GM18519 (cell line): ENCODE data around the gene KIAA1671.

Experiments used
- ATAC-seq: cut with Tn5 transposase; IDR thresholded peaks from one replicate; pipeline ENCODE4 v1.9.1; 2021; ENCODE audit warnings: mild to moderate bottlenecking, moderate library complexity; ENCODE audit not compliant: unreplicated experiment, low FRiP score

KIAA1671 gene

GRCh38 chr22:25083807-25084200, 131.3 kb downstream of the KIAA1671 start:
- no peak for ATAC-seq

GRCh38 chr22:25084405-25085107, 132.0 kb downstream of the KIAA1671 start:
- no peak for ATAC-seq

- no peak for ATAC-seq
These were observed 132.6 kb downstream of the KIAA1671 start for GRCh38 chr22:25085156-25085555.

GRCh38 chr22:25085930-25086901, 133.7 kb downstream of the KIAA1671 start:
- no peak for ATAC-seq

GRCh38 chr22:25086902-25087282, 134.4 kb downstream of the KIAA1671 start:
- no peak for ATAC-seq

GRCh38 chr22:25090225-25090890, 137.8 kb downstream of the KIAA1671 start:
- ATAC-seq = no peak

GRCh38 chr22:25091458-25091857, 138.9 kb downstream of the KIAA1671 start:
- no peak for ATAC-seq

GRCh38 chr22:25092119-25092518, 139.6 kb downstream of the KIAA1671 start:
- ATAC-seq = no peak

- ATAC-seq = no peak
These were observed 142.1 kb downstream of the KIAA1671 start for GRCh38 chr22:25094579-25094978.

GRCh38 chr22:25095869-25096268, 143.4 kb downstream of the KIAA1671 start:
- ATAC-seq = no peak

- no peak for ATAC-seq
These were observed 144.3 kb downstream of the KIAA1671 start for GRCh38 chr22:25096638-25097405.

GRCh38 chr22:25098445-25099081, 146.0 kb downstream of the KIAA1671 start:
- ATAC-seq = no peak

GRCh38 chr22:25099202-25099601, 146.7 kb downstream of the KIAA1671 start:
- ATAC-seq = no peak

- no peak for ATAC-seq
These were observed 147.9 kb downstream of the KIAA1671 start for GRCh38 chr22:25100402-25100801.

GRCh38 chr22:25100948-25101347, 148.4 kb downstream of the KIAA1671 start:
- ATAC-seq = no peak

GRCh38 chr22:25101501-25101900, 149.0 kb downstream of the KIAA1671 start:
- no peak for ATAC-seq

GRCh38 chr22:25101986-25102385, 149.5 kb downstream of the KIAA1671 start:
- no peak for ATAC-seq

- ATAC-seq = no peak
These were observed 150.2 kb downstream of the KIAA1671 start for GRCh38 chr22:25102722-25103121.

GRCh38 chr22:25104367-25104766, 151.9 kb downstream of the KIAA1671 start:
- no peak for ATAC-seq
